ENCODE measurements around the gene IL17REL. TPM values are rescaled to one million over a fixed set of nuclear protein-coding genes. Genes with fewer than 3 reads are reported as not detected.

IL17REL gene
- total RNA-seq, 1 donor from 2014 or later = not detected

- H3K9me3 Mint-ChIP-seq (ENCODE audit: unreplicated experiment) = peaks cover 2% of the 10 kb centered on the region
- no peak overlapping the region for H2AFZ ChIP-seq (ENCODE audit: low read depth, low read length)
- no peaks in the 10 kb centered on the region for H3K79me2 ChIP-seq (ENCODE audit: insufficient read depth, low read length)
- peaks cover 7% of the 10 kb centered on the region for H3K4me1 ChIP-seq (ENCODE audit: insufficient read depth, low read length)
- H3K27me3 ChIP-seq (ENCODE audit: insufficient read depth, low read length) = peaks cover 42% of the 10 kb centered on the region
- H3K36me3 ChIP-seq (ENCODE audit: insufficient read depth, low read length) = no peaks in the 10 kb centered on the region
- TF ChIP-seq CTCF (IDR thresholded peaks at IDR 0.05; ENCODE audit: insufficient read depth, low read depth, low read length) = no peak
- TF ChIP-seq EZH2 (IDR thresholded peaks at IDR 0.05; ENCODE audit: insufficient read depth, low read length) = no peak
- no peak overlapping the region for H3K4me2 ChIP-seq (ENCODE audit: low read length)
- no peaks in the 10 kb centered on the region for H4K20me1 ChIP-seq (ENCODE audit: insufficient read depth, low read length)
- H3K9me3 ChIP-seq (ENCODE audit: insufficient read depth, low read depth, low read length) = no peaks in the 10 kb centered on the region
- H3K27ac ChIP-seq (ENCODE audit: low read depth, low read length) = no peak overlapping the region
- H3K9ac ChIP-seq (ENCODE audit: low read length) = no peak overlapping the region
- no peak for FAIRE-seq
- no peaks in the 10 kb centered on the region for H3K36me3 Mint-ChIP-seq (ENCODE audit: low read depth, unreplicated experiment)
- H3K27ac Mint-ChIP-seq (ENCODE audit: unreplicated experiment) = no peak overlapping the region
- H3K4me3 ChIP-seq (ENCODE audit: insufficient read depth, low read depth, low read length) = no peak overlapping the region
- H3K27me3 Mint-ChIP-seq (ENCODE audit: low read depth, unreplicated experiment) = peaks cover 35% of the 10 kb centered on the region
- H3K4me1 Mint-ChIP-seq (ENCODE audit: low read depth, unreplicated experiment) = no peaks in the 10 kb centered on the region
- no peak overlapping the region for H3K4me3 Mint-ChIP-seq (ENCODE audit: unreplicated experiment)
- DNase-seq (ENCODE audit: low read depth) = no peak
These were observed 1.5 kb upstream of the IL17REL start for GRCh38 chr22:50014053-50014501.

GRCh38 chr22:50011447-50012210, 936 bp downstream of the IL17REL start:
- TF ChIP-seq EZH2 (IDR thresholded peaks at IDR 0.05; ENCODE audit: insufficient read depth, low read length) (peak; percentile 34), CTCF (IDR thresholded peaks at IDR 0.05; ENCODE audit: insufficient read depth, low read depth, low read length) (no peak)
- Histone ChIP-seq H3K4me2 (ENCODE audit: low read length) (no peak overlapping the region), H3K27me3 (ENCODE audit: insufficient read depth, low read length) (peaks cover 41% of the 10 kb centered on the region), H3K36me3 (ENCODE audit: insufficient read depth, low read length) (no peaks in the 10 kb centered on the region), H3K9me3 (ENCODE audit: insufficient read depth, low read depth, low read length) (no peaks in the 10 kb centered on the region), H3K27ac (ENCODE audit: low read depth, low read length) (no peak overlapping the region), H3K4me1 (ENCODE audit: insufficient read depth, low read length) (peaks cover under 1% of the 10 kb centered on the region), H4K20me1 (ENCODE audit: insufficient read depth, low read length) (no peaks in the 10 kb centered on the region), H3K79me2 (ENCODE audit: insufficient read depth, low read length) (no peaks in the 10 kb centered on the region), H3K4me3 (ENCODE audit: insufficient read depth, low read depth, low read length) (no peak overlapping the region), H2AFZ (ENCODE audit: low read depth, low read length) (no peak overlapping the region), H3K9ac (ENCODE audit: low read length) (no peak overlapping the region)
- Mint-ChIP-seq H3K27ac (ENCODE audit: unreplicated experiment) (no peak overlapping the region), H3K27me3 (ENCODE audit: low read depth, unreplicated experiment) (peaks cover 34% of the 10 kb centered on the region), H3K4me3 (ENCODE audit: unreplicated experiment) (no peak overlapping the region), H3K4me1 (ENCODE audit: low read depth, unreplicated experiment) (no peaks in the 10 kb centered on the region), H3K9me3 (ENCODE audit: unreplicated experiment) (peaks cover 2% of the 10 kb centered on the region), H3K36me3 (ENCODE audit: low read depth, unreplicated experiment) (no peaks in the 10 kb centered on the region)
- DNase-seq (ENCODE audit: low read depth) = no peak
- no peak for FAIRE-seq
